Fibroblast of lung (primary cell): ENCODE results near the gene DCBLD2.

Experiments
- EZH2 ChIP-seq: IDR thresholded peaks from 2 replicates; pipeline ENCODE4 v1.5.1; 2012; ENCODE audit warnings: low read length, control low read depth, mild to moderate bottlenecking; ENCODE audit errors: missing control alignments
- TF ChIP-seq, protein P1 (sequence below), 2 donors: IDR thresholded peaks in 1 of 2; conservative IDR thresholded peaks in 1 of 2; 1 replicate in 1 of 2; 2 replicates in 1 of 2; pipeline ENCODE4 v1.5.1; 2011 to 2012; ENCODE audit warnings: low read length in 2 of 2, control low read depth in 1 of 2, inconsistent platforms in 1 of 2, low read depth in 1 of 2, mild to moderate bottlenecking in 1 of 2

DNA sequence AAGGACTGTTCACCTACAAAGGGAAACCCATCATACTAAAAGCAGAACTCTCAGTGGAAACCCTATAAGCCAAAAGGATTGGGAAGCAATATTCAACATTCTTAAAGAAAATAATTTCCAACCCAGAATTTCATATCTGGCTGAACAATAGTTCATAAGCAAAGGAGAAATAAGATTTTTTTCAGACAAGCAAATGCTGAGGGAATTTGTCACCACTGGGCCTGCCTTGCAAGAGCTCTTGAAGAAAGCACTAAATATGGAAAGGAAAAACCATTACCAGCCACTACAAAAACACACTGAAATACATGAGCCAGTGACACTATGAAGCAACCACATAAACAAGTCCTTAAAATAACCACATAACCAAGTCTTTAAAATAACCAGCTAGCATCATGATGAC is 28.9 kb upstream of the DCBLD2 start:
- TF ChIP-seq, protein P1, sequence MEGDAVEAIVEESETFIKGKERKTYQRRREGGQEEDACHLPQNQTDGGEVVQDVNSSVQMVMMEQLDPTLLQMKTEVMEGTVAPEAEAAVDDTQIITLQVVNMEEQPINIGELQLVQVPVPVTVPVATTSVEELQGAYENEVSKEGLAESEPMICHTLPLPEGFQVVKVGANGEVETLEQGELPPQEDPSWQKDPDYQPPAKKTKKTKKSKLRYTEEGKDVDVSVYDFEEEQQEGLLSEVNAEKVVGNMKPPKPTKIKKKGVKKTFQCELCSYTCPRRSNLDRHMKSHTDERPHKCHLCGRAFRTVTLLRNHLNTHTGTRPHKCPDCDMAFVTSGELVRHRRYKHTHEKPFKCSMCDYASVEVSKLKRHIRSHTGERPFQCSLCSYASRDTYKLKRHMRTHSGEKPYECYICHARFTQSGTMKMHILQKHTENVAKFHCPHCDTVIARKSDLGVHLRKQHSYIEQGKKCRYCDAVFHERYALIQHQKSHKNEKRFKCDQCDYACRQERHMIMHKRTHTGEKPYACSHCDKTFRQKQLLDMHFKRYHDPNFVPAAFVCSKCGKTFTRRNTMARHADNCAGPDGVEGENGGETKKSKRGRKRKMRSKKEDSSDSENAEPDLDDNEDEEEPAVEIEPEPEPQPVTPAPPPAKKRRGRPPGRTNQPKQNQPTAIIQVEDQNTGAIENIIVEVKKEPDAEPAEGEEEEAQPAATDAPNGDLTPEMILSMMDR (conservative IDR thresholded peaks at IDR 0.05 in 1 of 2, IDR thresholded peaks at IDR 0.05 in 1 of 2; ENCODE audit: low read depth in 1 of 2, low read length in 2 of 2) = no peak
- no peak for TF ChIP-seq EZH2
